HepG2 (cell line): Measurements from ENCODE around the gene TYW1. TPM values are rescaled to one million over a fixed set of nuclear protein-coding genes. Genes with fewer than 3 reads are reported as not detected.
"Not testable (repeated sequence)": the region's sequence is repeated elsewhere in the genome, so short reads cannot be mapped to it uniquely, and the experiment has no call there.

Source experiments
- ATAC-seq: fragments of 200-7000 bp; cut with Tn5 transposase; 3 replicates; pipeline ENCODE4 v1.9.1; 2020; ENCODE audit warnings: mild to moderate bottlenecking, moderate library complexity
- BruUV-seq: library from RNA; stranded (reverse); fragments of 400-500 nt; replicated peaks from 2 replicates; lab custom pipeline; 2021; lab: Mats Ljungman, UMichigan
- CTCF ChIA-PET: fragments of 300-600 bp; formaldehyde crosslinking; extraction: SDS; loops from one replicate; lab custom pipeline; 2021; ENCODE audit warnings: low total read pairs, inconsistent platforms, low intra/inter-chr PET ratio; lab: Yijun Ruan, JAX
- POLR2A ChIA-PET: fragments of 350-600 bp; sonication (Branson Sonifier 250); formaldehyde crosslinking; loops from one replicate; lab custom pipeline; 2020; ENCODE audit warnings: antibody characterized with exemption, inconsistent platforms; lab: Yijun Ruan, JAX
- DNase-seq: peaks from one replicate; pipeline ENCODE4 v3.0.0-alpha.2; 2015; ENCODE audit warnings: low spot score
- FAIRE-seq: peaks from 3 replicates; lab custom pipeline; 2011; peaks lifted over from hg19 to GRCh38; lab: Jason Lieb, UNC
- H2AFZ ChIP-seq: one replicate; pipeline ENCODE4 v1.6.1; 2011; ENCODE audit warnings: low read length, inconsistent platforms
- H3K27ac ChIP-seq: fragments of 300-600 bp; 3 replicates; pipeline ENCODE4 v1.8.0; 2011; ENCODE audit warnings: mixed run types, mild to moderate bottlenecking, mixed read lengths, low read length, inconsistent platforms; ENCODE audit not compliant: insufficient read depth; ENCODE audit errors: extremely low read length
- H3K27me3 ChIP-seq, 2 experiments: fragments of 200-600 bp in 1 of 2; 2 replicates in 1 of 2; 3 replicates in 1 of 2; pipeline versions ENCODE4 v1.6.0 to v1.8.0; 2011; ENCODE audit warnings: low read length in 2 of 2, mild to moderate bottlenecking in 2 of 2, moderate library complexity in 2 of 2, inconsistent platforms in 1 of 2; ENCODE audit not compliant: insufficient read depth in 2 of 2, control insufficient read depth in 1 of 2
- H3K36me3 ChIP-seq, 2 experiments: fragments of 200-600 bp in 1 of 2; replicated peaks in 1 of 2; 2 replicates in 1 of 2; 3 replicates in 1 of 2; pipeline versions ENCODE4 v1.5.1 to v1.8.0; 2011; ENCODE audit warnings: low read length in 2 of 2, inconsistent platforms in 1 of 2; ENCODE audit not compliant: insufficient read depth in 2 of 2, control insufficient read depth in 1 of 2
- H3K4me1 ChIP-seq: 2 replicates; pipeline ENCODE4 v1.5.1; 2012; ENCODE audit warnings: low read length, inconsistent platforms; ENCODE audit not compliant: insufficient read depth
- H3K4me2 ChIP-seq: 2 replicates; pipeline ENCODE4 v1.6.0; 2011; ENCODE audit warnings: low read depth, low read length, inconsistent platforms
- H3K4me3 ChIP-seq, 3 experiments: fragments of 200-600 bp in 1 of 3; sonication (generic), shearing (Covaris generic) in 1 of 3; replicated peaks in 1 of 3; 2 replicates each; pipeline ENCODE4 v1.5.1; 2011 to 2016; ENCODE audit warnings: low read length in 3 of 3, inconsistent platforms in 2 of 3, low read depth in 2 of 3, mild to moderate bottlenecking in 2 of 3, control low read depth in 1 of 3, mixed read lengths in 1 of 3; ENCODE audit not compliant: insufficient read depth in 1 of 3
- H3K79me2 ChIP-seq: one replicate; pipeline ENCODE4 v1.6.1; 2011; ENCODE audit warnings: low read length, inconsistent platforms; ENCODE audit not compliant: insufficient read depth
- H3K9ac ChIP-seq: 2 replicates; pipeline ENCODE4 v1.6.0; 2011; ENCODE audit warnings: mild to moderate bottlenecking, low read depth, low read length, inconsistent platforms; ENCODE audit not compliant: insufficient read depth
- H3K9me3 ChIP-seq: 2 replicates; pipeline ENCODE4 v1.5.1; 2012; ENCODE audit warnings: mild to moderate bottlenecking, low read length
- H4K20me1 ChIP-seq: 2 replicates; pipeline ENCODE4 v1.6.0; 2011; ENCODE audit warnings: inconsistent platforms, mild to moderate bottlenecking, low read length, moderate library complexity; ENCODE audit not compliant: insufficient read depth
- E2F5 ChIP-seq: sonication (generic); formaldehyde crosslinking; conservative IDR thresholded peaks from 2 replicates; pipeline ENCODE4 v1.4.0; 2020; ENCODE audit warnings: missing genetic modification reagents
- ERF ChIP-seq: IDR thresholded peaks from 2 replicates; pipeline ENCODE4 v1.6.1; 2018; ENCODE audit warnings: missing biosample characterization, missing genetic modification reagents
- FOXK2 ChIP-seq: fragments of 450-650 bp; IDR thresholded peaks from 2 replicates; pipeline ENCODE4 v1.6.1; 2016
- GPN1 ChIP-seq: sonication (generic); formaldehyde crosslinking; IDR thresholded peaks from 2 replicates; pipeline ENCODE4 v1.5.1; 2020; ENCODE audit warnings: missing genetic modification reagents, borderline replicate concordance
- JUNB ChIP-seq: sonication (generic); formaldehyde crosslinking; IDR thresholded peaks from 2 replicates; pipeline ENCODE4 v1.8.0; 2022; ENCODE audit warnings: missing genetic modification reagents, mild to moderate bottlenecking, borderline replicate concordance
- MEIS2 ChIP-seq: sonication (generic); formaldehyde crosslinking; IDR thresholded peaks from 2 replicates; pipeline ENCODE4 v1.9.0; 2021; ENCODE audit warnings: mild to moderate bottlenecking, missing genetic modification reagents
- PREB ChIP-seq: sonication (generic); formaldehyde crosslinking; IDR thresholded peaks from 2 replicates; pipeline ENCODE4 v1.4.0; 2020; ENCODE audit warnings: missing genetic modification reagents
- REPIN1 ChIP-seq: sonication (generic); formaldehyde crosslinking; IDR thresholded peaks from 2 replicates; pipeline ENCODE4 v1.8.0; 2022; ENCODE audit warnings: missing genetic modification reagents, low read depth, mild to moderate bottlenecking, borderline replicate concordance
- SIN3B ChIP-seq: fragments of 150-350 bp; IDR thresholded peaks from 2 replicates; pipeline ENCODE4 v1.6.1; 2014; ENCODE audit warnings: low read length
- ZFP36L1 ChIP-seq: sonication (generic); formaldehyde crosslinking; IDR thresholded peaks from 2 replicates; pipeline ENCODE4 v1.8.0; 2022; ENCODE audit warnings: mild to moderate bottlenecking, missing genetic modification reagents, moderate library complexity
- ZNF160 ChIP-seq: sonication (generic); formaldehyde crosslinking; IDR thresholded peaks from 2 replicates; pipeline ENCODE4 v1.8.0; 2022; ENCODE audit warnings: mild to moderate bottlenecking, inconsistent platforms, missing genetic modification reagents
- ZNF260 ChIP-seq: sonication (generic); formaldehyde crosslinking; IDR thresholded peaks from 2 replicates; pipeline ENCODE4 v1.4.0; 2020; ENCODE audit warnings: missing genetic modification reagents, low read depth, mild to moderate bottlenecking, borderline replicate concordance
- ZNF317 ChIP-seq: sonication (generic); formaldehyde crosslinking; IDR thresholded peaks from 2 replicates; pipeline ENCODE4 v1.5.0; 2020; ENCODE audit warnings: mild to moderate bottlenecking, missing genetic modification reagents
- ZNF597 ChIP-seq: sonication (generic); formaldehyde crosslinking; IDR thresholded peaks from 2 replicates; pipeline ENCODE4 v1.5.0; 2020; ENCODE audit warnings: missing genetic modification reagents
- ZNF7 ChIP-seq: IDR thresholded peaks from 2 replicates; pipeline ENCODE4 v1.6.1; 2016; ENCODE audit warnings: missing biosample characterization, missing genetic modification reagents
- WGBS: methylation state at CpG from one replicate; pipeline ENCODE4 v1.1.6; 2017; ENCODE audit warnings: low lambda C conversion rate; 5-methylcytosine and 5-hydroxymethylcytosine counted together
- in situ Hi-C: cut with HindIII; loops from 2 replicates; pipeline ENCODE4 v1.10.0; 2017; ENCODE audit warnings: low pct_unique_long_range_greater_than_20kb; ENCODE audit not compliant: extremely low pct_ligation_motif_present
- intact Hi-C: fragments of 100-400 bp; cut with micrococcal nuclease; formaldehyde crosslinking; loops from one replicate; pipeline ENCODE4 v1.10.0; 2022; ENCODE audit not compliant: unreplicated experiment
- polyA plus RNA-seq, 8 experiments: library from polyadenylated mRNA; depleted of rRNA in 3 of 8; stranded (reverse) in 7 of 8; unstranded in 1 of 8; fragments of >200 nt; fragmentation: Illumina TruSeq in 4 of 8; extraction: Trizol in 4 of 8; gene quantifications; 2 replicates each; pipeline versions ENCODE4 v1.2.1 to v1.2.3, GENCODE V29; 2011 to 2016; ENCODE audit warnings: low read depth in 4 of 8, missing spikeins in 1 of 8, mixed read lengths in 1 of 8; ENCODE audit not compliant: insufficient read depth in 1 of 8
- total RNA-seq, 5 experiments: library from RNA; depleted of rRNA; stranded (reverse); fragments of >200 nt; fragmentation: Illumina TruSeq; extraction: Trizol; gene quantifications; 2 replicates each; pipeline ENCODE4 v1.2.3, GENCODE V29; 2016; ENCODE audit warnings: low read depth in 1 of 5

TYW1 gene
- total and polyA plus RNA-seq, 2 of the 13 experiments (the other 11 are each of a cell fraction or from before 2014, with no cell fraction given): 8.6 to 17.6 TPM

DNA sequence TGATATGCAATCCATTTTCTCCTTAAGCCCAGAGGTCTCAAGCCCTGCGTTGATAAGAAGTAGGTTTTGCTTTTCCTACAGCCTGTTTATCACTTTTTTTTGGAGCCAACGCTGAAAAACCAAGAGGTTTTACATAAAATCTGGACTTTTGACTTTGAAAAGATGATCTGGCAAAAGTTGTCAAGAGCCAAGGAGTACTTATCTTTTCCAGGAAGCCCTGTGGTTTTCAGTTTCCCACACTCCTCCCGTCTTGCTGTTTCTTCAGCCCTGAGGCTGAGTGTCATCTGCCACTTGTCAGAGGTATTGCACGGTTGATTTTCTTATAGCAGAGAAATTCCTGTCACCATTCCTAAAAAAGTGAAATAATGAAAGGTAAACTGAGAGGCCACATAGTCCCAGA is 108.7 kb downstream of the TYW1 start:
- H3K27ac ChIP-seq: no peak overlapping the region
- TF ChIP-seq ERF (CRISPR knock-in tag) (no peak), ZNF260 (no peak), E2F5 (CRISPR knock-in tag) (no peak), ZNF317 (CRISPR knock-in tag) (no peak), GPN1 (CRISPR knock-in tag) (no peak), FOXK2 (no peak), ZNF7 (CRISPR knock-in tag) (no peak), MEIS2 (no peak), ZFP36L1 (CRISPR knock-in tag) (no peak), PREB (CRISPR knock-in tag) (no peak), REPIN1 (CRISPR knock-in tag) (no peak), ZNF597 (CRISPR knock-in tag) (no peak), JUNB (no peak), ZNF160 (CRISPR knock-in tag) (no peak), SIN3B (no peak)
- POLR2A ChIA-PET: no interaction called here
- H3K4me1 ChIP-seq: no peaks in the 10 kb centered on the region
- CTCF ChIA-PET: no interaction called here
- H3K9me3 ChIP-seq: no peaks in the 10 kb centered on the region
- 98% methylated on average over 4 of the region's 4 CpGs for WGBS
- no peak for DNase-seq
- H3K9ac ChIP-seq: no peak overlapping the region
- no TSS peak for BruUV-seq
- FAIRE-seq: no peak
- H3K4me2 ChIP-seq: no peak overlapping the region
- H3K36me3 ChIP-seq: no peaks in the 10 kb centered on the region
- H3K4me3 ChIP-seq: no peak overlapping the region
- H2AFZ ChIP-seq: no peak overlapping the region
- H4K20me1 ChIP-seq: no peaks in the 10 kb centered on the region
- intact Hi-C loops (no loop called here), in situ Hi-C loops (no loop called here)
- ATAC-seq: no peak
- no peaks in the 10 kb centered on the region for H3K79me2 ChIP-seq
- H3K27me3 ChIP-seq: no peaks in the 10 kb centered on the region

DNA sequence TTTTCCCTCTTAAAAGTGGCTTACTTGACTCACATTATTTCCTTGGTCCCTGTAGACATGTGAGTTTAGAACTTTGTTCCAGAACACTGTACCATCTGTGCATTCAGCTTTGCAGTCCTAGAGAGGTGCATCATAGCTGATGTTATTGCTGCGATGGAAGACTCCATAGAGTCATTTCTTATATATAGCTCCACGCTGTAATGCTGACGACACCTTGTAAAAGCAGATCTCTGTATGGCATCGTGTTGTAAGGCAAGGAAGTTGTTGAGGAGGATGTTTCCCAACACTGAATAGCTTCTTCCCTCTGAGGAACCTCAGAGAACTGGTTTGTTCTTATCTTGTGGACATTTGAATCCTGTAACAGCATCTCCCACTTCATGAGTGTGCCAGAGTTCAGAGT is 109.6 kb downstream of the TYW1 start:
- 100% methylated on average over 4 of the region's 4 CpGs for WGBS

More for the DNA sequence above, 109.6 kb downstream of the TYW1 start:
- intact Hi-C loops, DNase-seq, POLR2A ChIA-PET, in situ Hi-C loops, H3K9me3 ChIP-seq, H3K4me2 ChIP-seq, H3K79me2 ChIP-seq, H3K36me3 ChIP-seq, H4K20me1 ChIP-seq, BruUV-seq, ATAC-seq, H3K4me3 ChIP-seq, H3K27me3 ChIP-seq, H3K4me1 ChIP-seq, H2AFZ ChIP-seq, H3K9ac ChIP-seq, CTCF ChIA-PET, H3K27ac ChIP-seq: not testable (repeated sequence)
- FAIRE-seq: peak; percentile 56
